Measurements from ENCODE around the gene SND1.

DNA sequence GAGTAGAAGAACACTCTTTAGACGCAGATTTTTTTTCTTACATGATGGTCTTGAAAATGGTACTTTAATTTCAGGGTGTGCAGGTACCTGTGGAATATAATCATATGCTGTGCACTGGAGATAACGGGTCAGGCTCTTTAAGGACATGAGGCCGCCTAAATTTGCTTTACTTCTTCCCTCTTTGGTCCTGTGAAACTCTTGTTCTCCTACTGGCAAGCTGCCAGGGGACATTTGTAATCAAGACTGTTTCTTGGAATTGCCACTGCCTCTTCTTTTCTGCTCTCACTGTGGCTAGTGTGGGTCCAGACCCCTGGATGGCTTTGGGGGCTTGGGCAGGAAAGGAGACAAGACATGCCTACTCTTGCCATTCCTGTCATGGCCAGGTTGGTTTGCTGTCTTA, 146.0 kb downstream of the SND1 start:
- no peak for TF ChIP-seq EZH2 (IDR thresholded peaks at IDR 0.05; ENCODE audit: borderline replicate concordance, low read length)
- TF ChIP-seq, protein P1, sequence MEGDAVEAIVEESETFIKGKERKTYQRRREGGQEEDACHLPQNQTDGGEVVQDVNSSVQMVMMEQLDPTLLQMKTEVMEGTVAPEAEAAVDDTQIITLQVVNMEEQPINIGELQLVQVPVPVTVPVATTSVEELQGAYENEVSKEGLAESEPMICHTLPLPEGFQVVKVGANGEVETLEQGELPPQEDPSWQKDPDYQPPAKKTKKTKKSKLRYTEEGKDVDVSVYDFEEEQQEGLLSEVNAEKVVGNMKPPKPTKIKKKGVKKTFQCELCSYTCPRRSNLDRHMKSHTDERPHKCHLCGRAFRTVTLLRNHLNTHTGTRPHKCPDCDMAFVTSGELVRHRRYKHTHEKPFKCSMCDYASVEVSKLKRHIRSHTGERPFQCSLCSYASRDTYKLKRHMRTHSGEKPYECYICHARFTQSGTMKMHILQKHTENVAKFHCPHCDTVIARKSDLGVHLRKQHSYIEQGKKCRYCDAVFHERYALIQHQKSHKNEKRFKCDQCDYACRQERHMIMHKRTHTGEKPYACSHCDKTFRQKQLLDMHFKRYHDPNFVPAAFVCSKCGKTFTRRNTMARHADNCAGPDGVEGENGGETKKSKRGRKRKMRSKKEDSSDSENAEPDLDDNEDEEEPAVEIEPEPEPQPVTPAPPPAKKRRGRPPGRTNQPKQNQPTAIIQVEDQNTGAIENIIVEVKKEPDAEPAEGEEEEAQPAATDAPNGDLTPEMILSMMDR (IDR thresholded peaks at IDR 0.05; ENCODE audit: low read length), result no peak

Data from OCI-LY1 (cell line).